Activated gamma-delta T cell treated with Interleukin-2 at 50 U/mL for 16 hours (primary cell): Measurements from ENCODE around the gene MSRB1.

ENCODE experiments used
- DNase-seq: peaks from one replicate; pipeline ENCODE4 v3.0.0-alpha.2; 2020

Gene MSRB1

GRCh38 chr16:1942810-1943726 is at the start of gene MSRB1:
MSRB1 (minus strand) TSS chr16:1943199; CDS start chr16:1943156, 43 bp downstream.
- peak; percentile 99 for DNase-seq

GRCh38 chr16:1991948-1992703 is 49.1 kb upstream of the MSRB1 start:
- peak; percentile 97 for DNase-seq

- no peak for DNase-seq
These were observed 48.6 kb upstream of the MSRB1 start for GRCh38 chr16:1991588-1991947.

DNA sequence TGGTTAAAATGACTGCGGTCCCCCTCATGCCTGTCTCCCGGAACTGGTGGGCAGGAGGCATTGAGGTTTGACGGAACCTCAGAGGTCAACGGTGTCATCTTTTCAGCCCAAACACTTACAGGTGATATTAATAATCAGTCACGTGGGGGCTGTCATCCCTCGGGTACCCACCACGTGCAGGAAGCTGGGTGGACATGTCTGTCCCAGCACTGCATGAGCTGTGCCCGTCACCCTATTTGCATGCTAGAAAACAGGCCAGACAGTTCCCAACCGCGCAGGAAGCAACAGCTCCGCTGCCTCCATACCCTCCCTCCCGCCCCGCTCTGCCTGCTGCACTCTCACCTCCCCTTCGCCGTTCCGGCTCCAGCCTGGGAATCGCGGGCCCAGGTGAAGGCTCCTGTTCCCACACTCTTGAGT is 48.1 kb upstream of the MSRB1 start:
- peak; percentile 44 for DNase-seq

GRCh38 chr16:1990351-1991134 is 47.5 kb upstream of the MSRB1 start:
- no peak for DNase-seq

DNA sequence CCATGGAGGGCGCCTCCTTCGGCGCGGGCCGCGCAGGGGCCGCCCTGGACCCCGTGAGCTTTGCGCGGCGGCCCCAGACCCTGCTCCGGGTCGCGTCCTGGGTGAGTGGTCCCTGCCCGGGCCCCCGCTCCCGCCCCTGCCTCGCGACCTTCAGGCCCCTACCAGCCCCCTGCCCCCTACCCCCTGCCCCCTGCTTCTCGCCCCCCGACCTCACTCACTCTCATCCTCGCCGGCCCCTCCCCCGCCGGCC is 47.0 kb upstream of the MSRB1 start:
- no peak for DNase-seq

DNA sequence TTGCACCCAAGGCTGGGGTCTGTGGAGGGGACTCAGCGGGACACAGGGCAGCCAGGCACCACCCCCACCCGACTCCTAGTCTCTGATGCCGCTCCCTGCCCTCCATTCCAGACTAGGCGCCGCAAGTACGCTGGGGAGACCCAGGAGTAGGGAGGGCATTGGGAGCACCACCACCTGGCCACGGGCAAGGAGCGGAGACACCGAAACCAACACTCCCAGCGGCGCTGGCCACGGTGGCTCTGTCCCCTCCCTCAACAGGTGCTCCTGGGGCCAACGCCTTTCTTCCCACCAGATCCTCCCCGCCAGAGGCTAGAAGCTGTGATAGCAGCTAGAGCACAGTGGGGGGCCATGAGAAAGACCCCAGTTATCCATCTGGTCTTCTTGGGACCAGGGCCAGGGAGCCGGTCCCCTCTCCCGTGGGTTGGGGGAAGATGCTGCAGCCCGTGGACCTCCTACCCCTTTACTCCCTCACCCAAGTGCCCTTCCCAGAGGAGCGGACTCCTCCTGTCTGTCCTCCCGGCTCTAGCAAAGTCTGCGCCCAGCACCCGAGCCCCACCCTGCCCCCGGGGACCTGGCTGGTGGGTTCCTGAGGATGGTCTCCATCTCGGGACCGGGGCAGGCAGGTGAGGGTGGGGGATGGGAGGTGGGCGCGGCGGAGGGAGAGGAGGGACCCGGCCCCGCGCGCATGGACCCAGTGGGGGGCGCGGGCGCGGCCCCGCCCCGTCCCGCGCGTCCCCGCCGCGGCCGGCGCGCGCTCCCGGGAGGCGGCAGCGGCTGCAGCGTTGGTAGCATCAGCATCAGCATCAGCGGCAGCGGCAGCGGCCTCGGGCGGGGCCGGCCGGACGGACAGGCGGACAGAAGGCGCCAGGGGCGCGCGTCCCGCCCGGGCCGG is 46.5 kb upstream of the MSRB1 start, which contains the start of gene SYNGR3:
Gene SYNGR3 (plus strand): TSS at position 762 of the 892 bp plus-strand sequence. CDS start 133 bp downstream, outside the sequence.
- no peak for DNase-seq

DNA sequence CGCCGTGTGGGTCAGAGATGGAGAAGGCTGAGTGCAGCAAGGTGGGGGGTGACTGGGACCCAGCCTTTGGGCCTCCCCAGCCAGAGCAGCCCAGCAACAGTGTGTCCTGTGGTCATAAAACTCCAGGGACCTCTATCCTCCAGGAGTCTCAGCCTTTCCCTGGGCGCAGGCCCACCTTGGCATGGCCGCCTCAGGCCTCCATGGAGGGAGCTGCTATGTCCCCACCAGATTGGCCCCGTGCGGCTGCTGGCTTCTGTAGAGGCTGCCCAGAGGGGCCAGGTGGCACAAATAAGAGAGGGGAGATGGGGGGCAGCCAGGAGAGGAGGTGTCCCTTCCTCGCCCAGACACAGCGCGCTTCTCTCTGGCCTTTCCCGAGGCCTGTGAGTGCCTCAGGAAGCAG is 44.2 kb upstream of the MSRB1 start:
- DNase-seq, result no peak

- DNase-seq, result no peak
These were observed 42.6 kb upstream of the MSRB1 start for GRCh38 chr16:1985466-1986150.

GRCh38 chr16:1984347-1985225 is 41.6 kb upstream of the MSRB1 start:
- no peak for DNase-seq

DNA sequence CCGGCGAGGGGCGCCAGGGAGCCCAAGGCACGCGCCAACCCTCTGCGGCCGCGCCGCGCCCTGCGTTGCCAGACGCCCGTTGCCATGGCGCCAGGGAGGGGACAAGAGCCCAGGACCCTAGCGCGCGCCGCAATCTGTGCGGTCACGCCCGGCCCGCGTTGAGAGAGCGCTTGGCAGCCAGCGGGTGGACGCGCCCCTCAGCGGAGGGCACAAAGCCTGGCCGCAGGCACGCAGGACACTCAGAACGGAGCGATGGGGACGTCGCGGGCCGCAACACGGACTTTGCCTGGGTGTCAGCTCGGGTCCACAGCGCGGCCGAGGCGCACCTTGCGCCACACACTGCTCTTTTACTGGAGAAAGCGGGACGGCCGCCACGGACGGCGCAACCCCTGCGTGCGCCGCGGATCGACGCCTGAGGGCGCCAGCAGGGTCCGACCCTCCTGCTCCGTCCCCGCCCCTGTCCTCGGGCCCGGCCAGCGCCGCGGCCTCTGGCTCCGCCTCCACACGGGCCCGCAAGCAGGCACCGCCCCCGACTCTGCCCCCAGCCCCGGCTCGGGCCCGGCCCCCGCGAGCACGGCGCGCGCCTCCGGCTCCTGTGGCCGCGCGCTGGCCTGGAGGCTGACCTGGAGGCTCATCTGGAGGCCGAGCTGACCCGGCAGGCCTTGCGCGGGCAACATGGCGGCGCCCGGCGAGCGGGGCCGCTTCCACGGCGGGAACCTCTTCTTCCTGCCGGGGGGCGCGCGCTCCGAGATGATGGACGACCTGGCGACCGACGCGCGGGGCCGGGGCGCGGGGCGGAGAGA is 40.7 kb upstream of the MSRB1 start, which contains the start of gene GFER:
Gene GFER (plus strand): TSS at position 650 of the 803 bp plus-strand sequence. CDS start 26 bp downstream, at position 676.
- DNase-seq, result peak; percentile 49

- DNase-seq, result no peak
These were observed 40.1 kb upstream of the MSRB1 start for GRCh38 chr16:1982991-1983543.

DNA sequence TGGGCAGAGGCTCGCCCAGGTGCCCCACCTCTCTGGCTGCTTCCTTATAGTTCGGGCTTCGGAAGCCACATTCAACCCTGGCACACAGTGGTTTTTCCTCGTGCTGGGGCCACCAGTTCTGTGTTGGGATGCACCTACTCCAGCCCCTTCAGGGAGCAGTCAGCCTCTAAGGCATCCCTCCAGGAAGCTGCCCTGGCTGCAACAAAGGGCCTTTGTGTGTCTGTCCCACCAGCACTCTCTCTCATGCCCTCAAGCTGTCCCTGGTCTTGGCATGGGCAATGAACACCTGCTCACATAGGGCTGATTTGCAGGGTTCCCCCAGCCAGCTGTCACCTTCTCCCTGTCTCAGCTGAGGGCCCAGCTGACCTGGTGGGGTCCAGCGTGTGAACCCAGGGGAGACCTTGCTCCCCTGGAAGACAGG is 39.0 kb upstream of the MSRB1 start:
- no peak for DNase-seq

- DNase-seq, result no peak
These were observed 38.4 kb upstream of the MSRB1 start, which contains the start of gene NOXO1 for GRCh38 chr16:1981398-1981836. NOXO1 (minus strand) TSS chr16:1981469; CDS start chr16:1981179, 290 bp downstream.

DNA sequence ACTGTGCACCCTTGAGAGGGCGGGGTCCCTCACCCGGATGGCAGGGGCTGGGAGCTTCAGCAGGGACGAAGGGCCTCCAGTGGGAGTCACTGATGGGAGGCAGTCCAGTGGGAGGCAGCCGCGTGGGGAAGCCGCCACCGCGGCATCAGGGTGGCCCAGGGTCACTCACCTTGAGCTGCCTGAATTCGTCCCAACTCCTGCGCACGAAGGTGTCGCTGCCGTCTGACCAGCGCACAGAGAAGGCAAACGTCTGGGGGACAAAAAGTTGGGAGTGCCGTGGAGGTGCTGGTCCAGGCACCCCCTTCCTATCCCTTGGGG is 37.7 kb upstream of the MSRB1 start:
- no peak for DNase-seq

GRCh38 chr16:1980030-1980769 is 37.2 kb upstream of the MSRB1 start:
- DNase-seq, result no peak

DNA sequence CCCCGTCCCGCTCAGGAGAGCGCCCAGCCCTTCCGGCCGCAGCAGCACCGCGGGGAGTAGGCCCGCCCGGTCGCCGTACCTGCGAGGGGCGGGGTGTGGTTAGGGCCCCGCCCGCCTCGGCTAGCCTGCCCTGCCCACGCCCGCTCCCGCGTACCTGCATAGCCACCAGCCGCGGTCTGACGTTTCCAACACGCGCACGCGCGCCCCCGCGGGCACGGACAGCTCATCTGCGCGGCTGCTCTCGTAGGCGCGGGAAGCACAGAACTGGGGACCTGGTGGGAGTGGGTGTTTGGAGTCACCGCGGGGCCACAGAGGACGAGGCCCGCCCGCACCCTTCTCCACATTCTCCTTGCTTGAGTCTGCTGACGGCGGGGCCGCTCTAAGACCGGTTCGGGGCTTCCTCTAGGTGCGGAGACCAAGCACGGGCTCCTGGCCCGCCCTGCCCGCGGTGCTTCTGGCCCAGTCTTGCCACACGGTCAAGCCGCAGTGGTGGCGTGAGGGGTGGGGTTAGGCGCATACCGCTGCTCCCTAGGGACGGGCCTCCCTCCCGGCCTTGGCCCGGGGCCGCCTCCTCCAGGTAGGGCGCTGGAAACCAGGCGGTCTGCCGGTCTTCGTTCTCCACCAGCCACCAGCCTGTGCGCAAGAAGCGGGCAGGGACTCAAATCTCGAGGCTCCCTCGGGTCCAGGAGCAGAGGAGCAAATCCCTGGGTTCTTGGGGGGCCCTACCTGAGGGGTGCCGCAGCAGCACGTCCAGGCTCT is 36.5 kb upstream of the MSRB1 start:
- DNase-seq, result no peak
